ENCODE results near the gene CCR4.
A peak's percentile ranks its signal among the peaks of the same experiment; 100 is the strongest.
"Not testable (repeated sequence)": the region's sequence is repeated elsewhere in the genome, so short reads cannot be mapped to it uniquely, and the experiment has no call there.

CCR4 gene

DNA sequence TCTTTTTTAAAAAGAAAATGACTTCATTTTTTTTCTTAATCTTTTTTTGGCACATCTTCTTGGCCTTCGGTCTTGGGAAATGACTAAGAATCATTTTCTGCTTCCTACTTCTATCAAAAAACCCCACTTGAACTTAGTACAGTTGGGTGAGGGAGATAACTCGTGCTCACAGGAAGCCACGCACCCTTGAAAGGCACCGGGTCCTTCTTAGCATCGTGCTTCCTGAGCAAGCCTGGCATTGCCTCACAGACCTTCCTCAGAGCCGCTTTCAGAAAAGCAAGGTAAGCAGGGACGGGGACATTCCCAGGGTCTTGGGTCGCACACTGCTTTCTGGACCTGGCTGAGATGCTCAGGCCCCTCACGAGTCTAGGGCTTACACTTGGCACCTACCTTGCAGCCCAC lies at the start of gene CCR4:
TSS of gene CCR4 (plus strand) at position 235 of the 402 bp plus-strand sequence. CDS start 1,779 bp downstream, outside the sequence.
- DNase-seq (ENCODE audit: low spot score): no peak

DNA sequence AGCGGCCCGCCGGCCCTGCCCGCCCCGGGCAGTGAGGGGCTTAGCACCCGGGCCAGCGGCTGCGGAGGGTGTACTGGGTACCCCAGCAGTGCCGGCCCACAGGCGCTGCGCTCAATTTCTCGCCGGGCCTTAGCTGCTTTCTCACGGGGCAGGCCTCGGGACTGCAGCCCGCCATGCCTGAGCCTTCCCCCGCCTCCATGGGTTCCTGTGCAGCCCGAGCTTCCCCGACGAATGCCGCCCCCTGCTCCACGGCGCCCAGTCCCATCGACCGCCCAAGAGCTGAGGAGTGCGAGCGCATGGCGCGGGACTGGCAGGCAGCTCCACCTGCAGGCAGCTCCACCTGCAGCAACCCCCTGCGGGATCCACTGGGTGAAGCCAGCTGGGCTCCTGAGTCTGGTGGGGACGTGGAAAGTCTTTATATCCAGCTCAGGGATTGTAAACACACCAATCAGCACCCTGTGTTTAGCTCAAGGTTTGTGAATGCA lies 48.5 kb upstream of the CCR4 start:
- not testable (repeated sequence) for DNase-seq (ENCODE audit: low spot score)

DNA sequence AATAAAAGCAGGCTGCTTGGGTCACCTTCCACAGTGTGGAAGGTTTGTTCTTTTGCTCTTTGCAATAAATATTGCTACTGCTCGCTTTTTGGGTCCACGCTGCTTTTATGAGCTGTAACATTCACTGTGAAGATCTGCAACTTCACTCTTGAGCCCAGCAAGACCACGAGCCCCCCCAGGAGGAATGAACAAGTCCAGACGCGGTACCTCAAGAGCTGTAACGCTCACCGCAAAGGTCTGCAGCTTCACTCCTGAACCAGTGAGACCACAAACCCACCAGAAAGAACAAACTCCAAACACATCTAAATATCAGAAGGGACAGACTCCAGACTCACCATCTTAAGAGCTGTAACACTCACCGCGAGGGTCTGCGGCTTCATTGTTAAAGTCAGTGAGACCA lies 47.5 kb upstream of the CCR4 start:
- DNase-seq (ENCODE audit: low spot score): no peak

DNA sequence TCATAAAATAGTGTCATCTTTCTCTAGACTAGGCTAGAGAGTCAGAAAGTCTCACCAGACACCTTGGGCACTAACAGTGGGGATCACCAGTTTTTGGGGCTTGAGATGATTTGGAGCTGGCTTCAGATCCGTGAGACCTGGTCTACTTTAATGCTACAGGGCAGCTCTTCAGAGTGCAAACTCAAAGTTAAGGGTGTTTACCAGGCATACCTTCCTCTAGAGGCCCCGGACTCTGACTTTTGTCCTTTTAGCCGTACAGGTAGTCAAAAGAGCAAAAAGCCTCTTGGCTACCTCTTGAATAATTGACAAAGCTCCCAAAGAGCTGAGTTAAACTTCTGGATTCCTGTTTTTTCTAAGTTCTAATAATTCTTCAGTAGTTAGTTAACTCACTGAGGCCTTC lies 41.4 kb upstream of the CCR4 start:
- DNase-seq (ENCODE audit: low spot score): no peak

GRCh38 chr3:32910954-32911353 lies 40.5 kb upstream of the CCR4 start:
- DNase-seq (ENCODE audit: low spot score): no peak

DNA sequence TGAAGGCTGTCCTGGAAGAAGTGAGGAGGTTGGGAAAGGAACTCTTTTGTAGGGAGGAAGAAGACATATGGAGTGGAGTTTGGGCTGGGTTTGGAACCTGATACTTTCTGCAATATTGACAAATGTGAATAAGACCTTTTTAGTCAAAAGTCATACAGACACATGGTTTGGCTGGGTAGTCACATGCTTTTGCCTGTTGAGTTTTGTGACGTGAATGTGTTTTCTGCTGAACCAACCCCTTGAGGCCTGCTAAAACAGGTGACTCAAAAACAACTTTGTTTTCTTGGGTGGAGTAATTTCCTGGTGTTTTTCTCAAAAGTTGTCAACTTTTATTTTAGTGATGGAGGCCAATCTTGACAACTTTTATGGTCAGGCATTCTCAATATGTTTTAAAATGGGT lies 39.4 kb upstream of the CCR4 start:
- DNase-seq (ENCODE audit: low spot score): no peak

GRCh38 chr3:32913790-32914446 lies 37.5 kb upstream of the CCR4 start:
- DNase-seq (ENCODE audit: low spot score): no peak

GRCh38 chr3:32919920-32920319 lies 31.5 kb upstream of the CCR4 start:
- DNase-seq (ENCODE audit: low spot score): no peak

- DNase-seq (ENCODE audit: low spot score): no peak
These were observed 29.4 kb upstream of the CCR4 start for GRCh38 chr3:32922078-32922477.

GRCh38 chr3:32930161-32930560 lies 21.3 kb upstream of the CCR4 start:
- DNase-seq (ENCODE audit: low spot score): no peak

DNA sequence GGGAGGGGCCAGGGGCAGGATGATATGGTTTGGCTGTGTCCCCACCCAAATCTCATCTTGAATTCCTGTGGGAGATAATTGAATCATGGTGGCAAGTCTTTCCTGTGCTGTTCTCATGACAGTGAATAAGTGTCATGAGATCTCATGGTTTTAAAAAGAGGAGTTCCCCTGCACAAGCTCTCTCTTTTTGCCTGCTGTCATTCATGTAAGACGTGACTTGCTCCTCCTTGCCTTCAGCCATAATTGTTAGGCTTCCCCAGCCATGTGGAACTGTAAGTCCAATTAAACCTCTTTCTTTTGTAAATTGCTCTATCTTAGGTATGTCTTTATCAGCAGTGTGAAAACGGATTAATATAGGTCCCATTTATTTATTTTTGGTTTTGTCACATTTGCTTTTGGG lies 20.2 kb upstream of the CCR4 start:
- DNase-seq (ENCODE audit: low spot score): not testable (repeated sequence)

GRCh38 chr3:32934150-32934742 lies 17.2 kb upstream of the CCR4 start:
- peak; percentile 38 for DNase-seq (ENCODE audit: low spot score)

DNA sequence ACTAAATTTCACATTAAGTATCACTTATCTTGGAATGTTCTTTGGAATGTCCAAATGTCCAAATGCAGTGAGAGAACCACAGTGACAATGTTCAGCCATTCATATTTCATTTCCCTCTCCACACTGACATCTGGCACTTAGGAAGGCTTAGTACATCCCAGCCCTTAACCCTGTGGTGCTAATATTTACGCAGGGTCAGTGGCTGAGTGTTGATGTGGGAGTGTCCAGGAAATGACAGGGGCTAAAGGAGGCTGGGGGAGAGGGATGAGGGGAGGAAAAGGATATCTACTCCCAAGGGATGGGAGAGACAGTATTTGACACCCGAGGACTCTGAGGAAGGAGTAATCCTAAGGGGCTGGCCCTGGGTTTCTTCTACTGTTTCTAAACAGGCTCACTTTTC lies 14.1 kb upstream of the CCR4 start:
- DNase-seq (ENCODE audit: low spot score): no peak

- DNase-seq (ENCODE audit: low spot score): not testable (repeated sequence)
These were observed 11.7 kb upstream of the CCR4 start for GRCh38 chr3:32939531-32940284.

GRCh38 chr3:32940726-32941125 lies 10.7 kb upstream of the CCR4 start:
- no peak for DNase-seq (ENCODE audit: low spot score)

GRCh38 chr3:32945136-32945535 lies 6.3 kb upstream of the CCR4 start:
- no peak for DNase-seq (ENCODE audit: low spot score)

- not testable (repeated sequence) for DNase-seq (ENCODE audit: low spot score)
These were observed 5.8 kb upstream of the CCR4 start for GRCh38 chr3:32945598-32945997.

DNA sequence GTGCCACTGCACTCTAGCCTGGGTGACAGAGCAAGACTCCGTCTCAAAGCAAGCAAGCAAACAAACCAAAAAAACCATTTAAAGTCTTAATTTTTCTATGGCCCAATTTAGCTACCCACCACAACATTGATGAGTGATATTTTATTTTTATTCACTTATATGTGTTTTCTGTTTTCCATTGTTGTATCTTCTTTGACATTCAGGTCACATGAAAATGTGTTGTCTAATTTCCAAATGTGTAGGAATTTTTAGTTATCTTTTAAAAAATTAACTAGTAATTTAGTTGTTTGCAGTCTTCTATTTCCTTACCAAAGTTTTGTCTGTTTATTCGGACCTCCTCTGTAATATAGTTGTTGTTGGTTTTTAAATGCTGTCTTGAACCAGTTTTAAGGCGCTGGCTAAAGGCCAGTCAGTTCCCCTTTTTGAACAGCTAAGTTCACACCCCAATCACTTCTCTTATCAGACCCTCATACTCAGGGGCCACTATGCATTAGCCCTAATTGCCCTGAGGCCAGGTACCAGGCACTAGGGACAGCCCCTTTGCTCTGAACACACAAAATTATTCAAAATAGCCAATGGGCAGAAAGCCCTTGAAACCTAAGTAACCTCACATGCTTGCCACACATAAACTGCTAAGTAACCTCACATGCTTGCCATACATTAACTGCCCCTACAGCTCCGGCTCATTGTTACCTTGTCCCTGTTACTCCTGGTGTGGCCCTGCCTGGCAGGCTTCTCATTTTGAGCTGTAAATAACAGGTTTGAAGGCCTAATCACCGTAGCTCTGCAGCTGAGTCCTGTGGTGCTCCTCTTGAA lies 4.3 kb upstream of the CCR4 start:
- DNase-seq (ENCODE audit: low spot score): no peak

DNA sequence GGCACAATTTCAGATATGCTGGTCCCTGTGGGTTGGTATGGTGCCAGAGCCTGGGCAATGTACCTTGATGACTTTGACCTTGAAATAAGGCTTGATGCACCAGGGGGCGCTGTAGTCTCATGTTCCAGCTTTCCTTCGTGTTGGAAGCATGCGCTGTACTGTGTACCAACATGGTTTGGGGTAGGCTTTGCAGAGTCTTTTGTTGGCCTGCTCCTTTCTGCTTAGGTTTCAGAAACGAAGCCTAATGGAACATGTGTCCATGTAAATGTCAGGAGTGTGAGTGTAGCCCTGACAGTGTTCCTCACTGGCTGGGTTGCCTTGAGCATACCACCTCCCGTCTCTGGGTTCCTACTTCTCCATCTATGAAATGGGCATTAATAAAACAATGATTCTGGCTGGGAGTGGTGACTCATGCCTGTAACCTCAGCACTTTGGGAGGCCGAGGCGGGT lies 3.6 kb upstream of the CCR4 start:
- DNase-seq (ENCODE audit: low spot score): peak; percentile 91

- DNase-seq (ENCODE audit: low spot score): no peak
These were observed 2.6 kb upstream of the CCR4 start for GRCh38 chr3:32948625-32949445.

DNA sequence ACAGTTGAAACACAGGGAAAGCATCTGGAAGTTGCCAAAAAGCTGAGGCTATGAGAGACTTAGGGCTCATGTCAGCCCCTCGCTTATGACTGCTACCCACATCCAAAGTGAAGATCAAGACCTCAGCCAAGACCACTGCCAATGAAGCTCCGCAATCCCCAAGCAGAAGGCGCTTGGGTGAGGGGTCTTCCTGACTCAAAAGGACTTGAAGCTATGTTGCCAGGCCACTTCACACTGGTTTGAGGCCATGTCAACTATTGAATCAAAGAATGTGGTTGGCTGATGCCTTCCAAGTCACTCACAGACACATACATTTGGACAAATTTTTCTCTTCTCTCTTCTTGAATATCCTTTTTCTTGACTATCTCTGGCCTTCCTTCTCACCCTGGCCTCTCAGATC lies 928 bp upstream of the CCR4 start:
- no peak for DNase-seq (ENCODE audit: low spot score)

Data from NAMALWA (cell line).